Measurements from ENCODE around the gene SHROOM1. TPM values are rescaled to one million over a fixed set of nuclear protein-coding genes. Genes with fewer than 3 reads are reported as not detected.

Gene SHROOM1
- total and polyA plus RNA-seq, 4 experiments from 2014 or later, result 0.49 TPM; not detected in 3

DNA sequence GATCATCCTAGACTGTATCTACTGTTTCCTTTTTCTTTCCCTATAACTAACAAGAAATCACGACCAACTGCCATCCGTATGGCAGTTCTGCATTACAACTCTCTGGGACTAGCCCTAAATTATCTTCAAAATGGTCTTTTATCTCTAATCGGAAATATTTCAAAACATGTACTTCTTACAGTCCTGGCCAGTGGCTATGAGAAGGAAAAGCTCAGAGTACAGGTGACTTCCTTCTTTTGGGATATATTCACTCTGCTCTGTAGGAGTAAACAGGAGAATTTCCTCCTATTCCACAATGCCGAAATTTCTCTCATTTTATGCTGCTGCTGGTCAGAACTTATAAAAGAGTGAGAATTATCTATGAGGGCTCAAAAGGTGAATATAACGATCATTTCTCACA, 51.6 kb downstream of the SHROOM1 start:
- DNase-seq, result no peak
- H3K4me3 ChIP-seq (ENCODE audit: low read length in 2 of 2), result no peak overlapping the region
- intact Hi-C loops (cut with micrococcal nuclease), result no loop called here
- POLR2A ChIA-PET (ENCODE audit: partially characterized antibody), result interaction anchor here (1.0 to 1.4 kb wide), 2 partner anchors 32 to 41 kb away, joined by 3 to 4 read pairs; partner anchors contain the start of genes CCNI2 and KIF3A
- Mint-ChIP-seq H3K9me3 (no peaks in the 10 kb centered on the region), H3K27me3 (peaks cover 4 to 7% of the 10 kb centered on the region in 2 donors), H3K36me3 (peaks cover 0 to 1% of the 10 kb centered on the region in 2 donors), H3K4me3 (peak overlapping the region in 5 of 8 donors; percentile 16 to 86 (median 84)), H3K4me1 (peaks cover 20 to 44% (median 28%) of the 10 kb centered on the region in 4 donors), H3K27ac (no peak overlapping the region)
- H3K4me1 ChIP-seq (ENCODE audit: insufficient read depth, low read length), result peaks cover 35% of the 10 kb centered on the region
- no peak overlapping the region for H3K27ac ChIP-seq (ENCODE audit: low read depth, low read length)
- no peaks in the 10 kb centered on the region for H3K36me3 ChIP-seq (ENCODE audit: insufficient read depth, low read length)
- CTCF ChIA-PET (ENCODE audit: partially characterized antibody), result no interaction called here
- H3K9me3 ChIP-seq (ENCODE audit: control insufficient read depth in 1 of 2, low read length in 2 of 2), result no peaks in the 10 kb centered on the region
- no peaks in the 10 kb centered on the region for H3K27me3 ChIP-seq (ENCODE audit: insufficient read depth, low read length)

DNA sequence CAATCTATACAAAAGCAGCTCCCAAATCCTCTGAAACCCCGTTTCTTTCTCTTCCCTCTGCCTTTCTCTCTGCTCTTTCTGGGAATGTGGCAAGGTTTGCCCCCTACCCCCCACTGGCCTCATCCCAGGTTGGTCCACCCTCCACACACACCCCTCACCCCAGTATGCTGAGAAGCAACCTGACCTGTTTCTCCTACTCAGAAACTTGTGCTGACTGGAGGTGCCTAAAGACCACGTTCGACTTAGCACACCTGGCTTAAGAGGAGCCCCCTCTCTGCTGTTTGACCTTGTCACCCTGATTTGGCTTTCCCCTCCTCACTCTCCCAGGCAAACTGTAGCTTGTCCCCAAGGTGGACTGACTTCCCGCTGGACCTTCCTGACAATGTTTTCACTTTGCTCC, 52.3 kb downstream of the SHROOM1 start:
- no peaks in the 10 kb centered on the region for H3K9me3 Mint-ChIP-seq
- peak overlapping the region in 6 of 7 donors; percentile 33 to 89 (median 82) for H3K27ac Mint-ChIP-seq
- CTCF ChIA-PET (ENCODE audit: partially characterized antibody), result interaction anchor here (1.2 to 1.8 kb wide), 2 partner anchors 28 to 42 kb away, joined by 3 to 6 read pairs; no protein-coding TSS in a partner anchor
- Histone ChIP-seq H3K36me3 (ENCODE audit: insufficient read depth, low read length) (no peaks in the 10 kb centered on the region), H3K4me1 (ENCODE audit: insufficient read depth, low read length) (peaks cover 35% of the 10 kb centered on the region), H3K27me3 (ENCODE audit: insufficient read depth, low read length) (no peaks in the 10 kb centered on the region), H3K4me3 (ENCODE audit: low read length in 2 of 2) (peak overlapping the region in 1 of 2 donors; percentile 70), H3K27ac (ENCODE audit: low read depth, low read length) (no peak overlapping the region), H3K9me3 (ENCODE audit: control insufficient read depth in 1 of 2, low read length in 2 of 2) (no peaks in the 10 kb centered on the region)
- DNase-seq, result no peak
- intact Hi-C loops (cut with micrococcal nuclease), result no loop called here
- H3K4me3 Mint-ChIP-seq, result peak overlapping the region; percentile 76 to 89 (median 85)
- H3K36me3 Mint-ChIP-seq, result peaks cover 0 to 1% of the 10 kb centered on the region in 2 donors
- POLR2A ChIA-PET (ENCODE audit: partially characterized antibody), result interaction anchor here (1.0 to 2.7 kb wide), 5 partner anchors 9 to 282 kb away, joined by 3 to 23 read pairs (median 5); partner anchors contain the start of genes CCNI2, HSPA4 and KIF3A
- H3K4me1 Mint-ChIP-seq, result peaks cover 20 to 44% (median 28%) of the 10 kb centered on the region in 4 donors
- peaks cover 4% of the 10 kb centered on the region in 2 donors for H3K27me3 Mint-ChIP-seq

DNA sequence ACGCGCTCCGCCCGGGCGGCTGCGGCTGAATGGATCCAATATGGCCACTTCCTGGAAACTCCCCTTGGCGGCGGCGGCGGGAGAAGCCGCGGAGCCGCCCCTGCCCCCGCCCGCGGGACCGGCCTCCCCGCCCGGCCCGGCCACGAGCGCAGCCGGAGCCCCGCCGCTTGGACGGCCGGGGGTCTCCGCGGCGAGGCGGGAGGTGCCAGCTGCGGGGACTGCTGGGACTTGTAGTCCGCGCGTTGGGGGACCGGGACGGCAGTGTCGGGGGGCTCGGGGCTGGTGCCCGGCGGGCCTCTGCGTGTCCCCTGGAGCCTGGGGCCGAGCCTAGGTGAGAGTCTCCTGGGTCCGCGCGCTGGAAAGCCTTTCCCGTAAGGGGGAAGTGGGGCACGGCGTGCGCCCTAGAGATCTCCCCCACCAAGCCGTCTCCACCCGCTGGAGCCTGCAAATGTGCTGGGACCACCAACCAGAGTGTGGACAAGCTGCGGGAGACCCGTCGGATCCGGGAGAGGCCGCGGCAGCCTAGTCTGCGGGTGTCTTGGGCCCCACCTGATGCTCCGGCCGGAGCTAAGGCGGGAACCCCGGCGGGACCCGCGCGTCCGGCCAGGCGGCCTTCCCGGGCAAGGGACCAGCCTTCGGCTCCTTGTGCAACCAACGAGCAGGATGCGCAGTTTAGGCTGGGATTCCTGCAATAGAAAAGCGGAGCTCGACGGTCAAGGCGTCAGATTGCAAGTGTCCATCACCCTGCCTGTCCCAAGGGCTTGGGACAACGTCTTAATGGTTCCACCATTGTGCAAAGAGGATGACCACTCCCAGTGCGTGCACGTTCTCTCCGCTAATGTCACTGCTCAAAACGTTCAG, 53.0 kb downstream of the SHROOM1 start, which contains the start of gene SEPTIN8:
TSS of gene SEPTIN8 (minus strand) at position 31 of the 861 bp plus-strand sequence. CDS start 102 bp downstream, outside the sequence.
- no peaks in the 10 kb centered on the region for H3K9me3 Mint-ChIP-seq
- ChIA-PET POLR2A (ENCODE audit: partially characterized antibody) (interaction anchor here (1.0 to 2.7 kb wide), 5 partner anchors 10 to 281 kb away, joined by 3 to 23 read pairs (median 5); partner anchors contain the start of genes CCNI2, HSPA4 and KIF3A), CTCF (ENCODE audit: partially characterized antibody) (interaction anchor here (1.2 to 1.8 kb wide), 2 partner anchors 27 to 42 kb away, joined by 3 to 6 read pairs; no protein-coding TSS in a partner anchor)
- Histone ChIP-seq H3K9me3 (ENCODE audit: control insufficient read depth in 1 of 2, low read length in 2 of 2) (no peaks in the 10 kb centered on the region), H3K27me3 (ENCODE audit: insufficient read depth, low read length) (no peaks in the 10 kb centered on the region), H3K4me3 (ENCODE audit: low read length in 2 of 2) (peak within 1 kb of the TSS; percentile 69 to 70), H3K4me1 (ENCODE audit: insufficient read depth, low read length) (peaks cover 35% of the 10 kb centered on the region), H3K36me3 (ENCODE audit: insufficient read depth, low read length) (no peaks in the 10 kb centered on the region), H3K27ac (ENCODE audit: low read depth, low read length) (peak within 1 kb of the TSS; percentile 20)
- H3K36me3 Mint-ChIP-seq, result peaks cover 0 to 1% of the 10 kb centered on the region in 2 donors
- intact Hi-C loops (cut with micrococcal nuclease), result loop anchor here (1.0 to 2.0 kb wide), 2 partner anchors 31 to 40 kb away; partner anchors contain the start of genes CCNI2 and KIF3A
- peak within 1 kb of the TSS in 6 of 7 donors; percentile 33 to 89 (median 82) for H3K27ac Mint-ChIP-seq
- peak in 4 of 5 donors; percentile 38 to 51 (median 50) for DNase-seq
- H3K4me3 Mint-ChIP-seq, result peak within 1 kb of the TSS; percentile 78 to 89 (median 85)
- H3K4me1 Mint-ChIP-seq, result peaks cover 20 to 44% (median 28%) of the 10 kb centered on the region in 4 donors
- peaks cover 0 to 1% of the 10 kb centered on the region in 2 donors for H3K27me3 Mint-ChIP-seq

DNA sequence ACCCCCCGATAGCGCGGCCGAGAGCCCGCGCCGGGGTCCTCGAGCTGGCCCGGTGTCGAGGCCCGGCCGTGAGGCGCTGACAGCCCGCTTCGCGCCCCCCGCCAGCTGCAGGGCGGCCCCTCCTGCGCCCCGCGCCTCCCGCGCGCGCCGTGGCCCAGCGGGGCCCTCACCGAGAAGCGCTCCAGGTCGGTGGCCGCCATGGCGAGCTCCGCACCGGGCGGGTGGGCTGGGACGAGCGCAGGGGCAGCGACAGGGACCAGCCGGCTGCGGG, 53.6 kb downstream of the SHROOM1 start:
- no peak for DNase-seq
- ChIA-PET CTCF (ENCODE audit: partially characterized antibody) (interaction anchor here (1.8 kb wide), 1 partner anchor 43 kb away, joined by 6 read pairs; no protein-coding TSS in a partner anchor), POLR2A (ENCODE audit: partially characterized antibody) (interaction anchor here (1.2 to 2.7 kb wide), 4 partner anchors 29 to 280 kb away, joined by 3 to 23 read pairs (median 9); partner anchors contain the start of genes CCNI2, HSPA4 and KIF3A)
- H3K27me3 ChIP-seq (ENCODE audit: insufficient read depth, low read length), result no peaks in the 10 kb centered on the region
- peaks cover 20 to 44% (median 28%) of the 10 kb centered on the region in 4 donors for H3K4me1 Mint-ChIP-seq
- H3K27ac Mint-ChIP-seq, result no peak overlapping the region
- H3K9me3 ChIP-seq (ENCODE audit: control insufficient read depth in 1 of 2, low read length in 2 of 2), result no peaks in the 10 kb centered on the region
- H3K27ac ChIP-seq (ENCODE audit: low read depth, low read length), result peak overlapping the region; percentile 20
- H3K9me3 Mint-ChIP-seq, result no peaks in the 10 kb centered on the region
- no peak overlapping the region for H3K4me3 Mint-ChIP-seq
- intact Hi-C loops (cut with micrococcal nuclease), result loop anchor here (1.0 to 2.0 kb wide), 2 partner anchors 30 to 40 kb away; partner anchors contain the start of genes CCNI2 and KIF3A
- H3K36me3 Mint-ChIP-seq, result peaks cover 0 to 1% of the 10 kb centered on the region in 2 donors
- H3K4me3 ChIP-seq (ENCODE audit: low read length in 2 of 2), result peak overlapping the region in 1 of 2 donors; percentile 69
- peaks cover 0 to 1% of the 10 kb centered on the region in 2 donors for H3K27me3 Mint-ChIP-seq
- peaks cover 35% of the 10 kb centered on the region for H3K4me1 ChIP-seq (ENCODE audit: insufficient read depth, low read length)
- no peaks in the 10 kb centered on the region for H3K36me3 ChIP-seq (ENCODE audit: insufficient read depth, low read length)

DNA sequence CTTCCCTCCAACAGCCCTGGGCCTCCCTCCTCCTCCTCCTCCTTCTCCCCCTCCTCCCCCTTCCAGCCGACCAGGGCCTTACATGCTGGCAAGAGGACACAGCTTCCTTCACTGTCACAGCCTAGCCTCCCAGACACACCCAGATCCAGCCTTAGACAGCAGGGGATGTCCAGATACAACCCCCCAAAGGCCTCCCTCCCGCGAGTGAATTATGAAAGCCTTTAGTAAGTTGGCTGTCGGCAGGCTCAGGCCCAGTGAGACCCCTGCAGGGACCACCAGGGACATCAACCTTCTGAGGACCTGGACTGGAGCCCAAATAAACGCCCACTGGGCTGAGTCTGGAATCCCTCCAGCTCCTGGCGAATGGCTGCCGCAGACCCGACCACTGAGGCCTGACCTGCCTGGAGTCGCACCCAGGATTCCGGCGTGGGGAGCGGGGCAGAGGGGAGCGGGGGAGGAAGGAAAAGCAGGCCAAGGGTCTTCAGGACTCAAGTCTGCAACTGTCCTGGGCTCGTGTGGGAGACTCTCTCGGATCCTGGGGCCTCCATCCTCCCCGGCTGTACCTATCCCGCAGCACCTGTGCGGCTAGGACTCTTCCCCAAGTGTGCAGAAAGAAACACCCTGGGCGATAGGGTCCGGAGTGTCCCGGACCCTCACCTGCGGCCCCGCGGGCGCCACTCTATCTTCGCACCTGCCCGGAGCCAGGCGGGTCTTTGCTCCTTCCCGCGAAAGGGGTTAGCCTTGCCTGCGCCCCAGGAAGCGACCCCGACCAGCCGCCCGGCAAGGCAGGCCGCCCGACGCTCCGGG, 54.1 kb downstream of the SHROOM1 start:
- intact Hi-C loops (cut with micrococcal nuclease), result loop anchor here (2.0 kb wide), 1 partner anchor 30 kb away; the partner anchor contains the start of gene CCNI2

DNA sequence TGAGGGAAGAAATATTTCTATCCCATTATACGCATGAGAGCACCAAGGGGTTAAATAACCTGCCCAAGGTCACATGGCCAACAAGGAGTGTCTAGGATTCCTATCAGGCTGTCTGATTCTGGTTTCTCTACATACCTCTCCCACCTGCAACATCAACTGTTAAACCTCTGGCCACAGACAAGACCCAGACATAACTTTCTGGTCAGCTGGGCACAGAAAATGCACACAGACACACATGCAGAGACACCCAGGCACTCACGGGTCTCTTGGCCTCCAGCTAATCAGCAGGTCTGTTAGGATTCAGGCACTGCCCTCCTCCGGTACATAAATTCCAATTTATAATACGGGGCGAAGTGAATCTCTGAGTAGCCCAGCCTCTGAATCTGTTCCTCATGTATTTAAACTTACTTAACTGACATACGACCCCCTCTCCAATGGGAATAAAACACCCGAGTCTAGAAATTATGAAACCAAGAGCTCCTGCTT, 54.9 kb downstream of the SHROOM1 start:
- Histone ChIP-seq H3K36me3 (ENCODE audit: insufficient read depth, low read length) (no peaks in the 10 kb centered on the region), H3K4me1 (ENCODE audit: insufficient read depth, low read length) (peaks cover 25% of the 10 kb centered on the region), H3K27ac (ENCODE audit: low read depth, low read length) (no peak overlapping the region), H3K4me3 (ENCODE audit: low read length in 2 of 2) (no peak overlapping the region), H3K9me3 (ENCODE audit: control insufficient read depth in 1 of 2, low read length in 2 of 2) (no peaks in the 10 kb centered on the region), H3K27me3 (ENCODE audit: insufficient read depth, low read length) (no peaks in the 10 kb centered on the region)
- H3K4me1 Mint-ChIP-seq, result peaks cover 16 to 39% (median 23%) of the 10 kb centered on the region in 4 donors
- H3K4me3 Mint-ChIP-seq, result peak overlapping the region; percentile 15 to 80 (median 75)
- ChIA-PET CTCF (ENCODE audit: partially characterized antibody) (no interaction called here), POLR2A (ENCODE audit: partially characterized antibody) (interaction anchor here (0.8 kb wide), 1 partner anchor 38 kb away, joined by 4 read pairs; the partner anchor contains the start of gene KIF3A)
- intact Hi-C loops (cut with micrococcal nuclease), result no loop called here
- H3K27ac Mint-ChIP-seq, result peak overlapping the region in 3 of 7 donors; percentile 5 to 30 (median 25)
- no peak for DNase-seq
- no peaks in the 10 kb centered on the region for H3K27me3 Mint-ChIP-seq
- H3K9me3 Mint-ChIP-seq, result no peaks in the 10 kb centered on the region
- peaks cover 0 to 1% of the 10 kb centered on the region in 2 donors for H3K36me3 Mint-ChIP-seq

More for the DNA sequence above, 54.1 kb downstream of the SHROOM1 start:
- Mint-ChIP-seq H3K27me3 (no peaks in the 10 kb centered on the region), H3K4me3 (peak overlapping the region; percentile 55 to 81 (median 78)), H3K4me1 (peaks cover 19 to 44% (median 27%) of the 10 kb centered on the region in 4 donors), H3K36me3 (peaks cover 0 to 1% of the 10 kb centered on the region in 2 donors), H3K27ac (peak overlapping the region in 2 of 7 donors; percentile 25 to 53), H3K9me3 (no peaks in the 10 kb centered on the region)
- Histone ChIP-seq H3K9me3 (ENCODE audit: control insufficient read depth in 1 of 2, low read length in 2 of 2) (no peaks in the 10 kb centered on the region), H3K36me3 (ENCODE audit: insufficient read depth, low read length) (no peaks in the 10 kb centered on the region), H3K4me3 (ENCODE audit: low read length in 2 of 2) (peak overlapping the region in 1 of 2 donors; percentile 42), H3K27me3 (ENCODE audit: insufficient read depth, low read length) (no peaks in the 10 kb centered on the region), H3K4me1 (ENCODE audit: insufficient read depth, low read length) (peaks cover 33% of the 10 kb centered on the region), H3K27ac (ENCODE audit: low read depth, low read length) (peak overlapping the region; percentile 20)
- ChIA-PET POLR2A (ENCODE audit: partially characterized antibody) (interaction anchor here (0.8 to 2.7 kb wide), 3 partner anchors 29 to 39 kb away, joined by 4 to 23 read pairs (median 13); partner anchors contain the start of genes CCNI2 and KIF3A), CTCF (ENCODE audit: partially characterized antibody) (interaction anchor here (1.8 kb wide), 1 partner anchor 44 kb away, joined by 6 read pairs; no protein-coding TSS in a partner anchor)
- DNase-seq, result no peak
